Measurements from ENCODE around the gene NAA15. TPM values are rescaled to one million over a fixed set of nuclear protein-coding genes. Genes with fewer than 3 reads are reported as not detected.
A peak's percentile ranks its signal among the peaks of the same experiment; 100 is the strongest.
"Not testable (repeated sequence)": the region's sequence is repeated elsewhere in the genome, so short reads cannot be mapped to it uniquely, and the experiment has no call there.

NAA15 gene
- polyA plus RNA-seq, 4 donors, result 27.9 to 41.2 (median 35.7) TPM

- DNase-seq (ENCODE audit: low read depth in 4 of 4, low spot score in 3 of 4), result no peak
These were observed 5.4 kb upstream of the NAA15 start for GRCh38 chr4:139295942-139296299.

GRCh38 chr4:139297001-139297410 lies 4.3 kb upstream of the NAA15 start:
- DNase-seq (ENCODE audit: low read depth in 4 of 4, low spot score in 3 of 4), result no peak

GRCh38 chr4:139299536-139299935 lies 1.8 kb upstream of the NAA15 start:
- DNase-seq (ENCODE audit: low read depth in 4 of 4, low spot score in 3 of 4), result no peak

- peak in 1 of 4 donors; percentile 22 for DNase-seq (ENCODE audit: low read depth in 4 of 4, low spot score in 3 of 4)
These were observed 733 bp upstream of the NAA15 start for GRCh38 chr4:139300431-139301112.

GRCh38 chr4:139301821-139302611 lies 711 bp downstream of the NAA15 start, which contains the start of gene NDUFC1:
TSS of gene NDUFC1 (minus strand) at chr4:139302477. CDS start at chr4:139295798, 6,679 bp downstream.
- peak in 2 of 4 donors; percentile 23 to 29 for DNase-seq (ENCODE audit: low read depth in 4 of 4, low spot score in 3 of 4)

- DNase-seq (ENCODE audit: low read depth in 4 of 4, low spot score in 3 of 4), result no peak
These were observed 3.6 kb downstream of the NAA15 start for GRCh38 chr4:139304920-139305319.

- no peak for DNase-seq (ENCODE audit: low read depth in 4 of 4, low spot score in 3 of 4)
These were observed 10.6 kb downstream of the NAA15 start for GRCh38 chr4:139311909-139312308.

- no peak for DNase-seq (ENCODE audit: low read depth in 4 of 4, low spot score in 3 of 4)
These were observed 11.4 kb downstream of the NAA15 start for GRCh38 chr4:139312552-139313332.

- not testable (repeated sequence) for DNase-seq (ENCODE audit: low read depth in 4 of 4, low spot score in 3 of 4)
These were observed 12.1 kb downstream of the NAA15 start for GRCh38 chr4:139313414-139313813.

- DNase-seq (ENCODE audit: low read depth in 4 of 4, low spot score in 3 of 4), result no peak
These were observed 12.9 kb downstream of the NAA15 start for GRCh38 chr4:139314047-139314800.

GRCh38 chr4:139315221-139315675 lies 13.9 kb downstream of the NAA15 start:
- no peak for DNase-seq (ENCODE audit: low read depth in 4 of 4, low spot score in 3 of 4)

- no peak for DNase-seq (ENCODE audit: low read depth in 4 of 4, low spot score in 3 of 4)
These were observed 15.4 kb downstream of the NAA15 start for GRCh38 chr4:139316733-139317132.

GRCh38 chr4:139317635-139318034 lies 16.3 kb downstream of the NAA15 start:
- DNase-seq (ENCODE audit: low read depth in 4 of 4, low spot score in 3 of 4), result no peak

- DNase-seq (ENCODE audit: low read depth in 4 of 4, low spot score in 3 of 4), result no peak
These were observed 18.3 kb downstream of the NAA15 start for GRCh38 chr4:139319571-139319970.

GRCh38 chr4:139322070-139322469 lies 20.8 kb downstream of the NAA15 start:
- not testable (repeated sequence) for DNase-seq (ENCODE audit: low read depth in 4 of 4, low spot score in 3 of 4)

- not testable (repeated sequence) for DNase-seq (ENCODE audit: low read depth in 4 of 4, low spot score in 3 of 4)
These were observed 21.2 kb downstream of the NAA15 start for GRCh38 chr4:139322541-139322940.

GRCh38 chr4:139324620-139325019 lies 23.3 kb downstream of the NAA15 start:
- DNase-seq (ENCODE audit: low read depth in 4 of 4, low spot score in 3 of 4), result no peak

GRCh38 chr4:139329665-139330200 lies 28.4 kb downstream of the NAA15 start:
- no peak for DNase-seq (ENCODE audit: low read depth in 4 of 4, low spot score in 3 of 4)

- DNase-seq (ENCODE audit: low read depth in 4 of 4, low spot score in 3 of 4), result no peak
These were observed 29.0 kb downstream of the NAA15 start for GRCh38 chr4:139330283-139330682.

GRCh38 chr4:139331185-139331584 lies 29.9 kb downstream of the NAA15 start:
- DNase-seq (ENCODE audit: low read depth in 4 of 4, low spot score in 3 of 4), result no peak

Data from left renal pelvis (tissue), 4 donors.